IgD-negative memory B cell (primary cell): Measurements from ENCODE around the gene HEATR3. TPM values are rescaled to one million over a fixed set of nuclear protein-coding genes. Genes with fewer than 3 reads are reported as not detected.
A peak's percentile ranks its signal among the peaks of the same experiment; 100 is the strongest.

Source experiments
- H3K27ac Mint-ChIP-seq, 3 donors: one replicate each; pipeline ENCODE4 v1.8.0; 2020 to 2022; ENCODE audit warnings: mild to moderate bottlenecking in 3 of 3, mixed read lengths in 3 of 3, moderate library complexity in 1 of 3
- H3K27me3 Mint-ChIP-seq: one replicate; pipeline ENCODE4 v1.8.0; 2021; ENCODE audit warnings: mixed read lengths
- H3K36me3 Mint-ChIP-seq: one replicate; pipeline ENCODE4 v1.8.0; 2020; ENCODE audit warnings: mild to moderate bottlenecking, mixed read lengths
- H3K4me1 Mint-ChIP-seq, 3 donors: one replicate each; pipeline ENCODE4 v1.8.0; 2020 to 2022; ENCODE audit warnings: mixed read lengths in 3 of 3, mild to moderate bottlenecking in 1 of 3
- H3K4me3 Mint-ChIP-seq, 4 donors: one replicate each; pipeline ENCODE4 v1.8.0; 2020 to 2022; ENCODE audit warnings: mild to moderate bottlenecking in 4 of 4, mixed read lengths in 4 of 4, moderate library complexity in 3 of 4
- H3K9me3 Mint-ChIP-seq, 3 donors: one replicate each; pipeline ENCODE4 v1.8.0; 2020 to 2021; ENCODE audit warnings: mixed read lengths in 3 of 3, mild to moderate bottlenecking in 1 of 3
- polyA plus RNA-seq: library from polyadenylated mRNA; unstranded; fragments of 300-500 nt; fragmentation: Illumina TruSeq; gene quantifications from one replicate; pipeline ENCODE4 v1.2.3, GENCODE V29; 2021

Gene HEATR3
- polyA plus RNA-seq, 1 donor from 2014 or later: 6.9 TPM

- Mint-ChIP-seq H3K27ac (peak overlapping the region in 1 of 3 donors; percentile 50), H3K36me3 (peaks cover 3% of the 10 kb centered on the region), H3K27me3 (peaks cover 9% of the 10 kb centered on the region), H3K4me3 (no peak overlapping the region), H3K4me1 (peaks cover 7 to 9% (median 7%) of the 10 kb centered on the region in 3 donors), H3K9me3 (no peaks in the 10 kb centered on the region)
These were observed 25.8 kb upstream of the HEATR3 start for GRCh38 chr16:50040018-50040417.

DNA sequence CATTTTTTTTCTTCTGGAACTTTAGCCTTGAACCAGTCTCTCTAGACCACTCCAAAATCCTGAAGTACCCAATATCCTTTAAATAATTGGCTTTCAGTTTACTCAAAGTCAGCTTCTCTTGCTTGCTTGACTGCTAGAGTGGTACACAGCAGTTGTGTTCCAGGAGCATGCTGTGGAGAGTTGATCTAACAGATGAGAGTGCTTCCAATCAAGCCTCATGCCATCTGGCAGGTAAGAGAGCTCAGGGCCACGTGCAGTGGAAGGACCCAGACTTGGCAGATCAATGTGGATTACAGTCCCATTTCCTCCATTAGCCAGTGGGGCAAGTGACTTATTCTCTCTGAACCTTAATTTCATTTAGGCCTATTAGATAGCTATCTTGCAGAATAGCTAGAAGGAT is 25.1 kb upstream of the HEATR3 start:
- Mint-ChIP-seq H3K9me3 (no peaks in the 10 kb centered on the region), H3K4me3 (no peak overlapping the region), H3K36me3 (peaks cover 3% of the 10 kb centered on the region), H3K4me1 (peaks cover 7 to 9% (median 7%) of the 10 kb centered on the region in 3 donors), H3K27ac (no peak overlapping the region), H3K27me3 (peaks cover 11% of the 10 kb centered on the region)

GRCh38 chr16:50043358-50043757 is 22.4 kb upstream of the HEATR3 start:
- Mint-ChIP-seq H3K27me3 (peaks cover 11% of the 10 kb centered on the region), H3K4me1 (peaks cover 7 to 9% (median 7%) of the 10 kb centered on the region in 3 donors), H3K4me3 (no peak overlapping the region), H3K9me3 (no peaks in the 10 kb centered on the region), H3K36me3 (no peaks in the 10 kb centered on the region), H3K27ac (no peak overlapping the region)

GRCh38 chr16:50045412-50045811 is 20.4 kb upstream of the HEATR3 start:
- Mint-ChIP-seq H3K27me3 (peaks cover 11% of the 10 kb centered on the region), H3K4me1 (peaks cover 0 to 3% (median 0%) of the 10 kb centered on the region in 3 donors), H3K36me3 (no peaks in the 10 kb centered on the region), H3K4me3 (no peak overlapping the region), H3K27ac (peak overlapping the region in 1 of 3 donors; percentile 4), H3K9me3 (no peaks in the 10 kb centered on the region)

GRCh38 chr16:50046853-50047252 is 18.9 kb upstream of the HEATR3 start:
- Mint-ChIP-seq H3K9me3 (peaks cover 0 to 2% (median 0%) of the 10 kb centered on the region in 3 donors), H3K27ac (no peak overlapping the region)

DNA sequence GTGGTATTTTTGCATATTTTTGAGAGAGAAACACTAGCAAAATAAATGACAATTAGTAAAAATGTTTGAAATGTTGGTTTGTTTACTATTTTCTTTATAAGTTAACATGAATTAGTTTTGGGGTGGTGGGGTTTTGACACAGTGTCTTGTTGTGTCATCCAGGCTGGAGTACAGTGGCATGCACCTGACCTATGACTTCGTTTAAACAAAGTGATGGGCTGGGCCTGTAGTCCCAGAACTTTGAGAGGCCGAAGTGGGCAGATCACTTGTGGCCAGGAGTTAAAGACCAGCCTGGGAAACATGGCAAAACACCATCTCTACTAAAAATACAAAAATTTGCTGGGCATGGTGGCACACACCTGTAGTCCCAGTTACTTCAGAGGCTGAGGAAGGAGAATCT is 17.9 kb upstream of the HEATR3 start:
- Mint-ChIP-seq H3K9me3 (peaks cover 2 to 5% (median 2%) of the 10 kb centered on the region in 3 donors), H3K4me3 (no peak overlapping the region), H3K27ac (no peak overlapping the region), H3K4me1 (peaks cover 0 to 1% (median 0%) of the 10 kb centered on the region in 3 donors), H3K36me3 (no peaks in the 10 kb centered on the region), H3K27me3 (peaks cover 17% of the 10 kb centered on the region)

More at GRCh38 chr16:50046853-50047252, 18.9 kb upstream of the HEATR3 start:
- H3K36me3 Mint-ChIP-seq: no peaks in the 10 kb centered on the region
- peaks cover 0 to 1% (median 0%) of the 10 kb centered on the region in 3 donors for H3K4me1 Mint-ChIP-seq
- H3K27me3 Mint-ChIP-seq: peaks cover 15% of the 10 kb centered on the region
- no peak overlapping the region for H3K4me3 Mint-ChIP-seq

GRCh38 chr16:50050802-50051201 is 15.0 kb upstream of the HEATR3 start:
- Mint-ChIP-seq H3K4me3 (no peak overlapping the region), H3K9me3 (peaks cover 2 to 12% (median 2%) of the 10 kb centered on the region in 3 donors), H3K4me1 (no peaks in the 10 kb centered on the region), H3K27me3 (peaks cover 7% of the 10 kb centered on the region), H3K36me3 (no peaks in the 10 kb centered on the region), H3K27ac (no peak overlapping the region)

- Mint-ChIP-seq H3K9me3 (peaks cover 5 to 22% (median 12%) of the 10 kb centered on the region in 3 donors), H3K4me3 (no peak overlapping the region), H3K4me1 (no peaks in the 10 kb centered on the region), H3K36me3 (no peaks in the 10 kb centered on the region), H3K27ac (no peak overlapping the region), H3K27me3 (peaks cover 4% of the 10 kb centered on the region)
These were observed 9.5 kb upstream of the HEATR3 start for GRCh38 chr16:50056226-50056625.

DNA sequence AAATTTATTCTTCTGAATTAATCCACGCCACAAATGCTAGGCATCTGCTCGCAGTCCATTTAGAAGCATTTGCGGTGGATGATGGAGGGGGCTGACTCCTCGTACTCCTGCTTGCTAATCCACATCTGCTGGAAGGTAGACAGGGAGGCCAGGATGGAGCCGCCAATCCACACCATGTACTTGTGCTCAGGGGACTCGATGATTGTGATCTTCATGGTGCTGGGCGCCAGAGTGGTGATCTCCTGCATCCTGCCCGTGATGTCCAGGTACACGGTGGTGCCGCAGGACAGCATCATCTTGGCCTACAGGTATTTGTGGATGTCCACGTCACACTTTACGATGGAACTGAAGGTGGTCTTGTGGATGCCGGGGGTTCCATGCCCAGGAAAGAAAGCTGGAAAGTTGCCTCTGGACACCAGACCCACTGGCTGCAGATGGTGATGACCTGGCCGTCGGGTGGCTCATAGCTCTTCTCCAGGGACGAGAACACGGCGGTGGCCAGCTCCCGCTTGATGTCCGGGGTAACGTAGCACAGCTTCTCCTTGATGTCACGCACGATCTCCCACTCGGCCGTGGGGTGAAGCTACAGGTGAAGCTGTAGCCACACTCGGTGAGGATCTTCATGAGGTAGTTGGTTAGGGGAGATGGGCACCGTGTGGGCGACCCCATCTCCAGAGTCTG is 7.5 kb upstream of the HEATR3 start:
- Mint-ChIP-seq H3K27me3 (no peaks in the 10 kb centered on the region), H3K4me1 (no peaks in the 10 kb centered on the region), H3K4me3 (no peak overlapping the region), H3K9me3 (peaks cover 5 to 18% (median 10%) of the 10 kb centered on the region in 3 donors), H3K36me3 (no peaks in the 10 kb centered on the region), H3K27ac (peak overlapping the region in 1 of 3 donors; percentile 43)

GRCh38 chr16:50059111-50059510 is 6.7 kb upstream of the HEATR3 start:
- H3K36me3 Mint-ChIP-seq: no peaks in the 10 kb centered on the region
- no peak overlapping the region for H3K4me3 Mint-ChIP-seq
- H3K4me1 Mint-ChIP-seq: no peaks in the 10 kb centered on the region
- no peak overlapping the region for H3K27ac Mint-ChIP-seq
- no peaks in the 10 kb centered on the region for H3K27me3 Mint-ChIP-seq
- H3K9me3 Mint-ChIP-seq: peaks cover 5 to 18% (median 10%) of the 10 kb centered on the region in 3 donors

- H3K4me3 Mint-ChIP-seq: peak overlapping the region in 1 of 4 donors; percentile 16
- no peak overlapping the region for H3K27ac Mint-ChIP-seq
- H3K36me3 Mint-ChIP-seq: no peaks in the 10 kb centered on the region
- peaks cover 5 to 18% (median 10%) of the 10 kb centered on the region in 3 donors for H3K9me3 Mint-ChIP-seq
- H3K4me1 Mint-ChIP-seq: no peaks in the 10 kb centered on the region
- no peaks in the 10 kb centered on the region for H3K27me3 Mint-ChIP-seq
These were observed 6.1 kb upstream of the HEATR3 start for GRCh38 chr16:50059669-50060068.

DNA sequence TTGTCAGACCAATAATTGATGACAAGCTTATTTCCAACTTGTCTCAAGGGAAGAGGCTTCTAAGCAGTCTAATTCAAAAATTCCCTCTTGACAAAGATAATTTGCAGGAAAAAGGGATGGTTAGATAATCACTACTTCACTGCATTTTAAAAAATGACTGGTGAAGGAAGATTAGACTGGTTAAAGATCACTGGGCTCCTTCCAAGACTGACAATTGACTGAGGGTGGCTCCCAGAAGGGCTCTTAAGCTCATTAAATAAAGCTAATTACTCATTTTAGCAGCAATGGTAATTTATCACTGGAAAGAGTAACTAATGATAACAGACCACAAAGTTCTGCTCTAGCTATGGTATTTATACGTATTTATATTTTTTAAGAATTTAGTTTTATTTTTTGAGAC is 4.4 kb upstream of the HEATR3 start:
- Mint-ChIP-seq H3K36me3 (no peaks in the 10 kb centered on the region), H3K27ac (no peak overlapping the region), H3K27me3 (no peaks in the 10 kb centered on the region), H3K4me1 (peaks cover 0 to 5% (median 5%) of the 10 kb centered on the region in 3 donors), H3K9me3 (peaks cover 3 to 10% (median 7%) of the 10 kb centered on the region in 3 donors), H3K4me3 (no peak overlapping the region)

DNA sequence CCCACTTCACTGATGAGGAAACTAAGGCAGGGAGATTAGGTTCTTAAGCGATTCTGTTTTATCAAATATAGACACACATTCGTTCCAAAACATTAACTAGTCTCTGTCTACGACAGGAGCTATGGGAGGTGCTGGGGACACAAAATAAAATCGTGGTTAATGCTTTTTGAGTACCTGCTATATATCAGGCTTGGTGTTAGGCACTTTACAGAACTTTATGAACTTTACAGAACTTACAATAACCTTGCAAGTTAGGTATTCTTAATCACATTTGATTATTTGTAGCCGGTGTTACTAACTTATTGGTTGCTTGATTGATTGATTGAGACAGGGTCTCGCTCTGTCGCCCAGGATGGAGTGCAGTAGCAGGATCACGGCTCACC is 538 bp upstream of the HEATR3 start:
- Mint-ChIP-seq H3K9me3 (no peaks in the 10 kb centered on the region), H3K27ac (peak overlapping the region; percentile 73 to 89 (median 88)), H3K27me3 (no peaks in the 10 kb centered on the region), H3K4me3 (peak overlapping the region; percentile 89 to 95 (median 92)), H3K4me1 (peaks cover 15 to 23% (median 20%) of the 10 kb centered on the region in 3 donors), H3K36me3 (no peaks in the 10 kb centered on the region)

- no peaks in the 10 kb centered on the region for H3K27me3 Mint-ChIP-seq
- H3K27ac Mint-ChIP-seq: peak overlapping the region; percentile 83 to 92 (median 88)
- peaks cover 20 to 28% (median 20%) of the 10 kb centered on the region in 3 donors for H3K4me1 Mint-ChIP-seq
- peak overlapping the region; percentile 89 to 98 (median 92) for H3K4me3 Mint-ChIP-seq
- no peaks in the 10 kb centered on the region for H3K9me3 Mint-ChIP-seq
- peaks cover 1% of the 10 kb centered on the region for H3K36me3 Mint-ChIP-seq
These were observed 916 bp downstream of the HEATR3 start for GRCh38 chr16:50066482-50067289.

DNA sequence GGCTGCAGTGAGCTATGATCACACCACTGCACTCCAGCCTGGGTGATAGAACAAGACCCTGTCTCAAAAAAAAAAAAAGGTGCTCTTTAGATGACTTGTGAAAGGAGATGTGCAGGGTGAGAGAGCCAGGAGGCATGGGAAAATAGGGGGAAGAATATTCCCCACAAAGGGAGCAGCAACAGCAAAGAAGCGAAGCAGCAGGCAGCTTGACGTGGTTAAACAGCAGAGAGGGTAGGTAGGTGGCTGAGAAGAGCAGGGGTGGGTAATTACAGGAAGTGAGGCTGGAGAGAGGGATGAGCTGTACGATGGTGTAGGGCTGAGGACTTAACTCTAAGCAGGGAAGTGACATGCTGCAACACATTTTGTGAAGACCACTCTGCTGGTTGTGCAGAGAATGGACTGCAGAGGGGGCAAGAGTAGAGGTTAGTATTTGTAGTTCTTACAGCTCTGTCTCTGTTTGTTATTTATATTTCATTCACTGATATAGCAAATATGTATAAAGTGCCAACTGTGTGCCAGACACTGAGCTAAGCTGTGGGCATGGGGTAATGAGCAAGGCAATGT is 1.6 kb downstream of the HEATR3 start:
- peaks cover 1% of the 10 kb centered on the region for H3K36me3 Mint-ChIP-seq
- no peaks in the 10 kb centered on the region for H3K9me3 Mint-ChIP-seq
- peak overlapping the region in 2 of 3 donors; percentile 83 to 91 for H3K27ac Mint-ChIP-seq
- H3K4me3 Mint-ChIP-seq: peak overlapping the region; percentile 80 to 98 (median 91)
- H3K4me1 Mint-ChIP-seq: peaks cover 20 to 29% (median 22%) of the 10 kb centered on the region in 3 donors
- no peaks in the 10 kb centered on the region for H3K27me3 Mint-ChIP-seq
